GM13976 (cell line): Measurements from ENCODE around the gene ACAD8.
A peak's percentile ranks its signal among the peaks of the same experiment; 100 is the strongest.

Experiments
- DNase-seq: peaks from one replicate; pipeline ENCODE4 v3.0.0; 2012; ENCODE audit warnings: low spot score
- CTCF ChIP-seq: IDR thresholded peaks from 2 replicates; pipeline ENCODE4 v1.5.1; 2012; ENCODE audit warnings: borderline replicate concordance, mild to moderate bottlenecking; ENCODE audit not compliant: insufficient read depth; ENCODE audit errors: extremely low read depth, missing control alignments, control extremely low read depth
- in situ Hi-C: fragments of 300-500 bp; cut with MboI; formaldehyde crosslinking; loops from one replicate; pipeline ENCODE4 v1.12.0; 2022; ENCODE audit warnings: low sequenced_read_pairs, mixed read lengths, inconsistent platforms; ENCODE audit not compliant: unreplicated experiment

ACAD8 gene

DNA sequence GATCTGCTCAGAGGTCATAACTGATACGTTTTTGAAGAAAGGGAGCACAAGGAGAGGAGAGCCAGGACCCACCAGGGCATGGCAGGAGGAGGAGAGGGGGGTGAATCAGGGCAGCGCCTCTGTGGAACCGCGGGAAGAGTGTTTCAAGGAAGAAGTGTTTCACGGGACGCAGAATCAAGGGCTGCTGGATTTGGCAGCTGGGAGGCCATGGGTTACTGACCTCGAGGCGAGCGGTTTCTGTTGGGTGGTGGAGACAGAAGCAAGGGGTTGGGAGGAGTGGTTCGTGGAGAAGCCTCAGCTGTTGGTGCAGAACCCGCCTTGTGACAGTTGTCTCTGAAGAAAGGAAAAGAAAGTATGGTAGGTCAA lies 15.8 kb upstream of the ACAD8 start:
- no peak for TF ChIP-seq CTCF
- DNase-seq, result no peak
- in situ Hi-C loops, result no loop called here

DNA sequence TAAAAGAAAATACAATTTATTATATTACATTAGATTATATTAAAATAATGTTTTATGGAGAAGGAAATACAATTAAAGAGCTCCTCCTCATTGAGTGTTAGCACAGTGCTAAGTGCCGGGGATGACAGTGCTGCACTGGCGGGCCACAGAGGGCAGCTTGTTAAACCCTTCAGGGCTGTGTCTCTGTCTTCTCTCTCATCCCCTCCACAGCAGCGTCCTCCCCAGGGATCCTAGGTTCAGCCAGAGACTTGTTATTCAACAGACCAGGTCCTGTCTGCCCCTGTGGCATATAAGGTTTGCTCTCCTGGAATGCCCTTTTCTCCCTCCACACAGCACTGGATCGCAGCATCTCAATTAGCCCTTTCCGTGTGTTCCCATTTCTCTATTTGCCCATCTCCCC lies 14.4 kb upstream of the ACAD8 start:
- in situ Hi-C loops, result no loop called here
- no peak for DNase-seq
- TF ChIP-seq CTCF, result no peak

DNA sequence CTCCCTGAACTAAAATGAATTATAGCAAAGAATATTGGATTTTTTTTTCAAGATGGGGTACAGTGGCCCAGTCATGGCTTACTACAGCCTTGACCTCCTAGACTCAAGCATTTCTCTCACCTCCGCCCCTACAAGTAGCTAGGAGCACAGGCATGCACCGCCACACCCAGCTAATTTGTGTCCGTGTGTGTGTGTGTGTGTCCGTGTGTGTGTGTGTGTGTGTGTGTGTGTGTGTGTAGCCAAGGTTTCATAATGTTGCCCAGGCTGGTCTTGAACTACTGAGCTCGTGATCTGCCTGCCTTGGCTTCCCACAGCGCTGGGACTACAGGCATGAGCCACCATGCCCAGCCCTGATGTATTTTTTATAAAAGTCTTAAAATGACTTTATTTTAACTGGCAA lies 12.8 kb upstream of the ACAD8 start:
- DNase-seq, result no peak
- in situ Hi-C loops, result no loop called here
- no peak for TF ChIP-seq CTCF

DNA sequence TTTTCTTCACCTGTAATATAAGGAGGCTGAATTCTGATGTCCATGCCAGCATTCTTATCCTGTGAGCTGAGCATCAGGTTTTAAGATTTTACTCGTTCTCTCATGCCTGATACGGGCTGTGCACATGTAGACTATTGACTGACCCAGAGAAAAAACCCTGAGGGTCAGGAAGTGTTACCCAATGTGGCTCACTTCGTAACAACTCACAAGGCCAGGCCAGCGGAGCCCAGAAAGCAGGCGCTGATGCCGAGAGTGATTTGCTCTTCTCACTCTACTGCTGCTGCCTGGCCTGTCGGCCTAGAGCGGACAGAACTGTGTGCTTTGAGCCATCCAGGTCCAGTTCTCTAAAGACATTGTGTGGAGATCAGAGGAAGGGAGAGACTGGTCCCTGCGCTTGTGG lies 11.0 kb upstream of the ACAD8 start:
- in situ Hi-C loops, result no loop called here
- TF ChIP-seq CTCF, result no peak
- DNase-seq, result no peak

GRCh38 chr11:134243913-134244312 lies 9.5 kb upstream of the ACAD8 start:
- in situ Hi-C loops, result no loop called here
- no peak for DNase-seq
- no peak for TF ChIP-seq CTCF

DNA sequence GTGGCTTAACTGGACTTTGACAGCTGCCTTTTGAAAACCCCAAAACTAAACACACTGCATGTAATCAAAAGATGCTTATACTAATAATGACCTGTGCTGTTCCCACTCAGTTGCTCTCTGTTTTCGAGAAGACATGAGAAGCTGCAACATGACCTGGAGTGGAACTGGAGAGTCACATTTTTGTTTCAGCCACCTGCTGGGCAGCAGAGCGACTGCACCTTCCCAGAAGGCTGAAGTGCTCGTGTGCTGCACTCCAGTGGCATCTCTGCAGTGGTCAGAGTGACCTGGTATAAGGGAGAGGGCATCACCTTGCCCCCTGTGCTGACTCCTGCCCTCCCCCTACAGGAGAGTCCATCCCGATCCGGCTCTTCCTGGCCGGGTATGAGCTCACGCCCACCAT lies 8.8 kb upstream of the ACAD8 start:
- DNase-seq, result peak; percentile 63
- peak; percentile 40 for TF ChIP-seq CTCF
- in situ Hi-C loops, result no loop called here

- in situ Hi-C loops, result no loop called here
- DNase-seq, result no peak
- no peak for TF ChIP-seq CTCF
Measured at GRCh38 chr11:134245434-134245833, 7.9 kb upstream of the ACAD8 start.
